Frontal cortex (tissue), 4 donors: Measurements from ENCODE around the gene ORMDL3. TPM values are rescaled to one million over a fixed set of nuclear protein-coding genes. Genes with fewer than 3 reads are reported as not detected.
"Not testable (repeated sequence)": the region's sequence is repeated elsewhere in the genome, so short reads cannot be mapped to it uniquely, and the experiment has no call there.

Experiments used
- DNase-seq, 2 donors: peaks; one replicate each; pipeline ENCODE4 v3.0.0; 2012; ENCODE audit warnings: low spot score in 2 of 2
- FAIRE-seq: peaks from 2 replicates; lab custom pipeline; 2012; peaks lifted over from hg19 to GRCh38; lab: Jason Lieb, UNC
- total RNA-seq: library from RNA; depleted of rRNA; stranded (reverse); fragments of >200 nt; gene quantifications from one replicate; pipeline ENCODE4 v1.2.3, GENCODE V29; 2014
- donor health status: control.
- donor health status: control.
- donor health status: control.

Gene ORMDL3
- total RNA-seq, 1 donor from 2014 or later = 38.3 TPM

DNA sequence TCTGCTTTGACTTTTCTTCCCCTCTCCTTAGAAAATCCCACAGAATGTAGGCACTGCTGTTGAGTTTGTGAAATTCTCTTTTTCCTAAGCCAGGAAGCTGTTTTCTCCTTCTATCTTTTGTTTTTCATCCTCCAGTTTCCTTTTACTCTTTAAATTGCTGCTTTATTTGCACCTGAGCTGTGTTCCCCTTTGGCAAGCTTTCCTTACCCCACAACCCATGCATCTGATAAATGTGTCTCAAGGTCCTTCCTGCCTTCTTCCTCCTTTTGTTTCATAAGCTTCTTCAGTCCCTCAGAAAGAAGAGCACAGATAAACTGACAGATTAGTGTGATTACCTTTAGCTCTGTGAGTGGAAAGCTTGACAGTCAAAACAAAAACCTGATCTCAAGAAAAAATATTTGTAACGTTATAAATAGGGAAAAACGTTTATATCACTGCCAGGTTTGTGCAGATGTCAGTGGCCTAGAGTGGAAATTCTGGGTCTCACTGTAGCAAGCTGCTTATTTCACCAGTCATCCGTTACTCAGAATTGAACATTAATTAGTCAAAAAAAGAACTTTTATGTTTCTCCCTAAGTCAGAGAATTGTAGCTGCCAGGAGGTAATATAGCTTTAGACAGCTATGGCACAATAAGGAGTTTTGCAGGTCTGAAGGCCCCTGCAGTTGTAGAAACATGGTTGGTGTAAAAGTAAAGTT lies 32.6 kb downstream of the ORMDL3 start:
- no peak for FAIRE-seq
- no peak for DNase-seq

DNA sequence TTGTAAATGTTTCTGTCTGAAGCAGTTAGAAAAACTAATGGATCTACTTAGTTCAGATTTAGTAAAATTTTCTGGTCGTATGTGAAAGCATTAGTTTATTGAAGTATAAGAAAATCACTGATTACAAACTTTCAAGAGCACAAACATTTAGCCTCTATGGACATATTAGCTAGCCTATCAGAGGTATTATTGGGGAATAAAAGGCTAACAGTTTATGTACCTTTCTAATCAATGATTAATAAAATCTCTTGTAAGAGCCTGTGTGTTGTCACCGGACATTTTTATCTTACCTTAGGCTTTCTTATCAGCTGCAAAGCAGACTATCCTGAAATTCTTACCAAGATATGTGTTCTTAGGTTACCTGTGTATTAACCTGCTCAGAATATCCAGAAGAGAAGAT lies 38.2 kb downstream of the ORMDL3 start:
- FAIRE-seq (no peak), DNase-seq (no peak)

DNA sequence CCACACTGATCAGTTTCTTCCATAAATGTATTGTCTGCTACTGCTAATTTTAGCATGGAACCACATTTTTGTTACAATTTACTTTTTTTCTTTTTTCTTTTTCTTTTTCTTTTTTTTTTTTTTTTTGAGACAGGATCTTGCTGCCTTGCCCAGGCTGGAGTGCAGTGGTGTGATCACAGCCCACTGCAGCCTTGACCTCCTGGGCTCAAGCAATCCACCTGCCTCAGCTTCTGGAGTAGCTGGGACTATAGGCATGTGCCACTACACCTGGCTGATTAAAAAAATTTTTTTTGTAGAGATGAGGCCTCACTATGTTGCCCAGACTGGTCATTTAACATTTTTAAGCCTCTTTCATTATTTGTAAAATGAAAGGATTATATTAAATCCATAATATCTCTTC lies 40.3 kb downstream of the ORMDL3 start:
- FAIRE-seq = no peak

GRCh38 chr17:39886102-39886501 lies 41.3 kb downstream of the ORMDL3 start:
- DNase-seq, FAIRE-seq: not testable (repeated sequence)

More for the DNA sequence above, 40.3 kb downstream of the ORMDL3 start:
- no peak for DNase-seq

- no peak for DNase-seq
- FAIRE-seq = peak; percentile 13
Measured at GRCh38 chr17:39872751-39873150, 54.6 kb downstream of the ORMDL3 start.

DNA sequence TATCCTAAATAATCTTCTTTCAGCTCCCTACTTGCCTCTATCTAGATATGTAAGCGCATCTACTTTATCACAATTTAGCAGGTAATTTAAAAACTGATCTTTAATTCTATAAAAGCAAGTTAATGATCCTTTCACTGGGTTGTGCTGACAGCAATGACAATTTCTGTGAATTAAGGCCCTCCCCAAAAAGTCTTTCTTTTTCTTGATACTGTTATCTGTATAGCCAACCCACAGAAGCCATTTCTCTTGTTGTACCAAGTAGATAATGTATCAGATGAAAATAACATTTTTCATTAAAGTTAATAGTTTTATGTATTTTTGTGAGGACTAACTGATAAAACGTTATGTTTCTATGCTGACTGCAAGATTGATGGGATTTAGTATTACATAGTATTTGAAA lies 55.6 kb downstream of the ORMDL3 start:
- no peak for FAIRE-seq

More for the DNA sequence above, 55.6 kb downstream of the ORMDL3 start:
- DNase-seq = no peak

Other genes with a start within 250 kb of the ORMDL3 start
- 8.2 TPM for gene PGAP3, start 239.5 kb downstream of the ORMDL3 start, total RNA-seq
- gene ERBB2, start 227.5 kb downstream of the ORMDL3 start, total RNA-seq = 6.9 TPM
- gene MIEN1, start 197.1 kb downstream of the ORMDL3 start, total RNA-seq = 12.6 TPM
- gene GRB7, start 189.7 kb downstream of the ORMDL3 start, total RNA-seq = not detected
- gene IKZF3, start 63.3 kb downstream of the ORMDL3 start, total RNA-seq = 0.41 TPM
- not detected for gene ZPBP2, start 59.4 kb downstream of the ORMDL3 start, total RNA-seq
- gene GSDMB, start 9.0 kb downstream of the ORMDL3 start, total RNA-seq = 6.5 TPM
- not detected for gene LRRC3C, start 131 bp upstream of the ORMDL3 start, total RNA-seq
- under 0.01 TPM for gene GSDMA, start 35.4 kb upstream of the ORMDL3 start, total RNA-seq
- 77.0 TPM for gene PSMD3, start 53.2 kb upstream of the ORMDL3 start, total RNA-seq
- gene CSF3, start 87.8 kb upstream of the ORMDL3 start, total RNA-seq = not detected
- gene MED24, start 126.8 kb upstream of the ORMDL3 start, total RNA-seq = 42.8 TPM
- gene THRA, start 135.4 kb upstream of the ORMDL3 start, total RNA-seq = 90.5 TPM
- under 0.01 TPM for gene NR1D1, start 173.0 kb upstream of the ORMDL3 start, total RNA-seq
- gene MSL1, start 194.4 kb upstream of the ORMDL3 start, total RNA-seq = 81.5 TPM
- gene CASC3, start 212.9 kb upstream of the ORMDL3 start, total RNA-seq = 38.3 TPM
- gene RAPGEFL1, start 249.9 kb upstream of the ORMDL3 start, total RNA-seq = 12.6 TPM